ENCODE measurements around the gene CRP. TPM values are rescaled to one million over a fixed set of nuclear protein-coding genes. Genes with fewer than 3 reads are reported as not detected.

Gene CRP
- total RNA-seq, 3 donors from 2014 or later: 0.20 TPM; not detected in 2

DNA sequence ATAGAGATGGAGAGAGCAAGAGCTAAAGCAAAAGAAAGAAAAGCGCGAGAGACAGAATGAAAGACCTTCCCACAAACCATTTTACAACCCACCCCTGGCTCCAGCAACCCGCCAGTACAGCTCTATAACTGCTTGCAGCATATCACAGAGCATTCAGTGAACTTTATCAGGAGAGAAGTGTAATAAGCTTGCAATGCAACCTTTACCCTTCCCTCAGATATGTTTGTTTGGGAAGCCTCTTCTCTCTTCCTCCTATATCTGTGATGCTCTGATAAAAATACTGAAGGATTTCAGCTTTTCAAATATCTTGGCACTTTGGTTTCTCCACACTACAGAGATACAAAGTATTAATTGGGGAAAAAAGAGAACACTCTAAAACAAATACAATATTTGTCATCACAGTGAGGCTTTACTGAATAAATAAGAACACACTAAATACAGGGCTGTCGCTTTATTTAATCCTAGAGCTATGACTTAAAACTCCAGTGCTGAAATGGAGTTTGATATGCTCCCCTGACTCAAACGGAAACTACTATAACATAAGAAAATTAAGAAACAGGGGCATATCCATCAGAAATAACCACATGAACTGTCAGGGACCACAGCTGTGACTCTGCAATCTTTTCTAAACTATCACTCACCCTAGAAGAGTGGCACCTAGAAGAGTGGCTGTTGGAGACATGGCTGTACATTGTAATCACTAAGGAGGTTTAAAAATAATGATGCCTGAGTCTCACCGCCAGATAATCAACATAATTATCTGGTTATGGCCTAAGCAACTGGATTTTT is 6.7 kb downstream of the CRP start:
- intact Hi-C loops (cut with DNase I, micrococcal nuclease): no loop called here

DNA sequence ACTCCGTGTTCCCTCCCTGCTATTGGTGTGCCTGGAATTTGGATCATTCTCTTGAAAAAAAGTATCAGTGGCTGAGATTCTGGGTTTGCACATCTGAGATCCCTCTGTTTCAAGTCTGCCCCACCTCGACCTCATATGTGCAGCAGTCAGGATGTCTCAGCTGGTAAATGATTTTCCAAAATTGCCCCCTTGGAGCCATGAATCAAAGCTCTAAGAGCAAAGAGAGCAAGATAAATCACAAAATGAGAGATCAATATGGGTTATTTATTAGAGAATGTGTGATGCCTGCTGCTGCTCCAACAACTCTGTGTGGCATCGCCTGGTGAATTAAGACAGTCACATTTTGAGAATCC is 8.5 kb downstream of the CRP start:
- ATAC-seq (no peak), DNase-seq (no peak)
- H3K4me1 ChIP-seq (ENCODE audit: low read depth): no peaks in the 10 kb centered on the region
- no peaks in the 10 kb centered on the region for H3K36me3 ChIP-seq (ENCODE audit: low read depth)
- H3K4me3 ChIP-seq: no peak overlapping the region
- intact Hi-C loops (cut with DNase I, micrococcal nuclease): no loop called here
- TF ChIP-seq, protein P1, sequence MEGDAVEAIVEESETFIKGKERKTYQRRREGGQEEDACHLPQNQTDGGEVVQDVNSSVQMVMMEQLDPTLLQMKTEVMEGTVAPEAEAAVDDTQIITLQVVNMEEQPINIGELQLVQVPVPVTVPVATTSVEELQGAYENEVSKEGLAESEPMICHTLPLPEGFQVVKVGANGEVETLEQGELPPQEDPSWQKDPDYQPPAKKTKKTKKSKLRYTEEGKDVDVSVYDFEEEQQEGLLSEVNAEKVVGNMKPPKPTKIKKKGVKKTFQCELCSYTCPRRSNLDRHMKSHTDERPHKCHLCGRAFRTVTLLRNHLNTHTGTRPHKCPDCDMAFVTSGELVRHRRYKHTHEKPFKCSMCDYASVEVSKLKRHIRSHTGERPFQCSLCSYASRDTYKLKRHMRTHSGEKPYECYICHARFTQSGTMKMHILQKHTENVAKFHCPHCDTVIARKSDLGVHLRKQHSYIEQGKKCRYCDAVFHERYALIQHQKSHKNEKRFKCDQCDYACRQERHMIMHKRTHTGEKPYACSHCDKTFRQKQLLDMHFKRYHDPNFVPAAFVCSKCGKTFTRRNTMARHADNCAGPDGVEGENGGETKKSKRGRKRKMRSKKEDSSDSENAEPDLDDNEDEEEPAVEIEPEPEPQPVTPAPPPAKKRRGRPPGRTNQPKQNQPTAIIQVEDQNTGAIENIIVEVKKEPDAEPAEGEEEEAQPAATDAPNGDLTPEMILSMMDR (IDR thresholded peaks at IDR 0.05): no peak
- no peaks in the 10 kb centered on the region for H3K9me3 ChIP-seq

More for the DNA sequence above, 6.7 kb downstream of the CRP start:
- H3K4me3 ChIP-seq: no peak overlapping the region
- TF ChIP-seq, protein P1 (IDR thresholded peaks at IDR 0.05): no peak
- DNase-seq (no peak), ATAC-seq (no peak)
- no peaks in the 10 kb centered on the region for H3K4me1 ChIP-seq (ENCODE audit: low read depth)
- no peaks in the 10 kb centered on the region for H3K9me3 ChIP-seq
- H3K36me3 ChIP-seq (ENCODE audit: low read depth): no peaks in the 10 kb centered on the region

DNA sequence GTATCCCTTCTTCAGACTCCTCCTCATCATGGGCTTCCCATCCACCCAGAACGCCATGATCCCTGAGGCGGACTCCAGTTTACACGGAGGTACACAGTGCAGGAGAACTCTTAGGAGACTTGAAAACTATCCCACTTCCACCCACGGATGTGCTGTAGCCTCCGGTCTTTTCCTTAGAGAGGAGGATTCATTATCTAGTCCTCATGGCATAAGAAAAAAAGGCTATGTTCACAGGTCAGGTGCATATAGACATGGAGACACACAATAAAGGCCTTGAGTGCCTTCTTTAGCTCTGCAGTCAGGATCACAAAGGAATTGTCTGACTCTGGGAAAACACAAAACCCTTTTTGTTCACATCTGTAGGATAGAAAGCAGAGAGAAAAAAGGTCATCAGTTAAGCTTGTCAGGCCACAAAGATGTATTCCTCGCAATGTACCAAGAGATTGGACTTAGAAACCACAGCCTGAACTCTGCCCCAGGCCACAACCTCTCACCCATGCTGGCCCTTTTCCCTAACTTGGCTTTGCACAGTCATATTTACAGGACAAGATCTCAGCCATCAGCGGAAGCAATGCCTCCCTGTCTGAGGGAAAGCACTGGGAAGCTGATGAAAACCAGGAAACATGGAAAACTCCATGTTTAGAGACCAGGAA is 9.0 kb downstream of the CRP start:
- intact Hi-C loops (cut with DNase I, micrococcal nuclease): no loop called here
- Histone ChIP-seq H3K4me1 (ENCODE audit: low read depth) (no peaks in the 10 kb centered on the region), H3K4me3 (no peak overlapping the region), H3K9me3 (no peaks in the 10 kb centered on the region), H3K36me3 (ENCODE audit: low read depth) (no peaks in the 10 kb centered on the region)
- TF ChIP-seq, protein P1 (IDR thresholded peaks at IDR 0.05): no peak
- no peak for DNase-seq
- ATAC-seq: no peak

DNA sequence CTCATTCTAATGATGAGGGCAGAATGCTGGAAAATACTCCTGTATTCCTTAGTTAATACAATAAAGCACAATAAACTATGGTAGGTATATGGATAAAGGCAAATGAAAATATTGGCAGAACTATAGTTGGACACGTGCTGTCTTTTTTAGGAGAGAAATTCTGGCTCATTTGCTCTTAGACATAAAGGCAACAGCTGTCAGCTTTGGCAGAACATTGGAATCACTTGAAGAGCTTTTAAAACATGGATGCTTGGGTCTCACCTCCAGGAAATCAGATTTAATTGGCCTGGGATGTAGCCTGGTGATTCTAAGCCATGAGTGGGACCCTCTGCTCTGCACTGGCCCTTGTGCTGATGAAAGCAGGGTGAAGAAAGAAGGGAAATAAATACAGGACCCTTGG is 9.9 kb downstream of the CRP start:
- Histone ChIP-seq H3K4me3 (no peak overlapping the region), H3K36me3 (ENCODE audit: low read depth) (no peaks in the 10 kb centered on the region), H3K4me1 (ENCODE audit: low read depth) (no peaks in the 10 kb centered on the region), H3K9me3 (no peaks in the 10 kb centered on the region)
- DNase-seq: no peak
- TF ChIP-seq, protein P1 (IDR thresholded peaks at IDR 0.05): no peak
- intact Hi-C loops (cut with DNase I, micrococcal nuclease): no loop called here
- ATAC-seq: no peak

DNA sequence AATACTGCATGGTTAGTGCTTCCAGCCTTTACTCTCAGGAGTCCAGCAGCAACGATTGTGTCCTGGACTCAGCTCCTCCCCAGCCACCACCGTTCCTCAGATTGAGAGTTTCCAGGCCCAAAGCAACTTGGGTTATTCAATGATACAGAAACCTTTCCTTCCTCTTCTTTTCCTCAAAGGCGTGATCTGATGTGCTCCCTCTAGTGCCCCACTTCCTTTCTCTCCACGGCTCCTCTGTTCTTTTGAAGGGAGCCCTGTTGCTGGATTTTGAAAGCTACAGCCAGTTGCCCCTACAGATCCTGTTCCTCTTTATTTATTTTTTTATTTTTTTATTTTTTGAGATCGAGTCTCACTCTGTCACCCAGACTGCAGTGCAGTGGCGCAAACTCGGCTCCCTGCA is 14.1 kb downstream of the CRP start:
- no peaks in the 10 kb centered on the region for H3K4me1 ChIP-seq (ENCODE audit: low read depth)
- no peaks in the 10 kb centered on the region for H3K9me3 ChIP-seq
- no peak overlapping the region for H3K4me3 ChIP-seq
- intact Hi-C loops (cut with DNase I, micrococcal nuclease): no loop called here
- no peaks in the 10 kb centered on the region for H3K36me3 ChIP-seq (ENCODE audit: low read depth)
- TF ChIP-seq, protein P1 (IDR thresholded peaks at IDR 0.05): no peak
- ATAC-seq (no peak), DNase-seq (no peak)
